CD4-positive, alpha-beta T cell treated with Interleukin-15 for 1 hour (primary cell): Measurements from ENCODE around the gene EPS15.
"Not testable (repeated sequence)": the region's sequence is repeated elsewhere in the genome, so short reads cannot be mapped to it uniquely, and the experiment has no call there.

ENCODE experiments used
- DNase-seq: peaks from one replicate; pipeline ENCODE4 v3.0.0-alpha.2; 2020

EPS15 gene

DNA sequence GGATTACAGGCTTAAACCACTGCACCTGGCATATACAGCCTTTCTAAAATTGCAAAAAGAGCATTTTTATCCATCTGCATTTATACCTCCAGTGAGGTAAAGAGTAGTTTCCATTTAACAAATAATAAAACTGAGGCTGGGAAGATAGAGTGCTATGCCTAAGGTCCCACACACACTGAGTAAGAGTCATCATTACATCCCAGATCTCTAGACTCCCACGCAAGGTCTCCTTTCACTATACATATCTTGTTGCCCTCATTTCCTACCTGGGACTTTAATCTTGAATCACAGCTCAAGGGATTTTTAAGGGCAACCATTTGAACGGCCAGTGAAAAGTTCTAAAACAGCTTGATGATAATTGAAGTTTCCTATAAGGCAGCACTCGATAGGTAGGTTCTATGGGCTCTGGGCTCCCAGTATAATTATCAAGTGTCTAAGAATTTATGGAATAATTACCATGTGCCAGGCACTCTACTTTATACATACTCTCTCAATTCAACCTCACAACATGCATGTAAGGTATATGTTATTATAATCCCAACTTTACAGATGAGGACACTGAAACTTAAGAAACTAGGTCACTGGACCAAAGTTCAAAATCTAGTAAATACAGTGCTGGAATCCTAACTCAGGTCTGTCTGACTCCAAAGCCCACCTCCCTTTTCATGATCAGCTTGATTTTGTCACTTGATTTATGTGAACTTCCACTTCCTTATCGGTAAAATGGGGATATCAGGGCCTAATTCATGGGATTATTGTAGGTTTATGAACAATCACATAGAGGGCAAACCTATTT is 23.3 kb upstream of the EPS15 start:
- no peak for DNase-seq

DNA sequence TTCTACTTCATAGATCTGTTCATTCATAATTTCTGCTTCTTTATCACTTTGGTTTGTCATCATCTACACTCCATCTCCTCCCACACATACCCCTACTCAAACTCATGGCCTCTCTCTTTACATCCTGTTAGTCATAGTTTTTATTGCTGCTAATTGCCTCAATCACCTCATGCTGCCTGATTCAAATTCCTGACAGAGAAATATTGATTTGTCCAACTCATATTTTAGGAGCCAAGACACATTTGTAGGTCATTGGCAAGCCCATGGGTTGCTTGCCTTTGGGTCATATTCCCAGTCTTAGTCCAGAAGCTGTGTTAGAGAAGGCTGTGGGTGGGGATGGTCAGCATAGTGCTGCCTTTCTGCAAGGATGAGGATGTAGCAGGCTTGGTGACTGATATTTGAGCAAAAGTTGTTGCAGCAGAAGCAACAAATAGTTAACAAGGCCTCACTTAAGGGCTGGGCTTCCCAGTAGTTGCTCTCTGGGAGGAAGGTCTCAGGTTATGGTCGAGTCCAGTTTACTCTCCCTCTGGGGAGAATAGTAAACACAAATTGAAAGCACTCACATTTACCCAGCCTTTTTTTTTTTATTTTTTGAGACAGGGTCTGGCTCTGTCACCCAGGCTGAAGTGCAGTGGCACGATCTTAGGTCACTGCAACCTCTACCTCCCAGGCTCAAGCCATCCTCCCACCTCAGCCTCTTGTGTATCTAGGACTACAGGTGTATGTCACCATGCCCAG is 22.4 kb upstream of the EPS15 start:
- no peak for DNase-seq

DNA sequence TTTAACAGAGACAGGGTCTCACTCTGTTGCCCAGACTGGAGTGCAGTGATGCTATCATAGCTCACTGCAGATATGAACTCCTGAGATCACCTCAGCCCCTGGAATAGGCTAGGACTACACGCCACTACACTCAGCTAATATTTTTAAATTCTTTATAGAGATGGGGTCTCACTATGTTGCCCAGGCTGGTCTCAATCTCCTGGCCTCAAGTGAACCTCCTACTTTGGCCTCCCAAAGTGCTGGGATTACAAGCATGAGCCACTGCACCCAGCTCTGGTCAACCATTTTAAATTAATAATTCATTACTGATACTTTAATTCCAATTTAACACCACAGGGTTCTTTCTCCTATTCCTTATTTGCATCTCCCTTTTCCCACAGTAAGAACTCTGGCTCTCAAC is 18.5 kb upstream of the EPS15 start:
- DNase-seq = no peak

DNA sequence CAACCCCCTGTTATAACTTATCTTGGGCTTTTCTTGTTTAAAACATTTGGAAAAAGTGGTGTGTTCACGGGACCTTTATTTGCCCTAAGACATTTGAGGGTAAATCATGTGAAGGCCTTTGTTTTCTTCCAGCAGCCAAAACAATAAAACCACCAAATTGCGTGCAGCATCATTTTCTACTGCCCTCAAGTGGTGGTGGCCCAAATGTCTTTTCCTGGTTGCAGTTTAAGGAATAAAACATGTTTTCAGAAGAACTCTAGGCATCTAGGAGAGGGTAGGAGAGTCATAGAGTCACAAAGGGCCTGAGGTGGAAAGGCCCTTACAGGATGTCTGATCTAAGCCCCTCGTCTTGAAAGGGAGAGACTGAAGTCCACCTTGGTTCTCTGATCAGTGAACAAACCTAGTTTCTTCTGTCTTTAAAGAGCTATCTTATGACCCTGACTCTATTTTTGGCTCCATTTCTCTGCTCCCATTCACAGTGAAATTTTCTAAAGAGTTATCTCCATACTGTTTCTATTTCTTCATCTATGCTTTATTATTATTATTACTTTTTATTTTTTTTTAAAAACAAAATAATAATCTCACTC is 16.0 kb upstream of the EPS15 start:
- DNase-seq = peak; percentile 41

DNA sequence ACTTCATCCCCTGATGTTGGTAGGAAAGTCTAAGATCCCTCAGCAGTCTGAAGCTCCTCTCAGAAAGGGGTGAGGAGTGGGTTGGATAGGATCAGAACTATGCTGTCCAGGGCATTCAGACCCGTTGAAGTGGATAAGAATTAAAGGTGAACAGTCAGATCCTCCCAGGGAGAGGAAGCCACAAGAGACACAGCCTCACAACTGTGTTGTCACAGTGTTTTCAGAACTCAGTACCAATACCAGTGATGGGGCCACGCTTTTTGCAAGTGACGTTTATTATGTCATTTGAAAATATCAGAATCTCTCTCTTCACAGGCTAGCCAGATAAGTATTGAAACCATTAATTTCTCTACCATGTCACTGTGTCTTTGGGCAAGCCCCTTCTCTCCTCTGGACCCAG is 15.4 kb upstream of the EPS15 start:
- no peak for DNase-seq

DNA sequence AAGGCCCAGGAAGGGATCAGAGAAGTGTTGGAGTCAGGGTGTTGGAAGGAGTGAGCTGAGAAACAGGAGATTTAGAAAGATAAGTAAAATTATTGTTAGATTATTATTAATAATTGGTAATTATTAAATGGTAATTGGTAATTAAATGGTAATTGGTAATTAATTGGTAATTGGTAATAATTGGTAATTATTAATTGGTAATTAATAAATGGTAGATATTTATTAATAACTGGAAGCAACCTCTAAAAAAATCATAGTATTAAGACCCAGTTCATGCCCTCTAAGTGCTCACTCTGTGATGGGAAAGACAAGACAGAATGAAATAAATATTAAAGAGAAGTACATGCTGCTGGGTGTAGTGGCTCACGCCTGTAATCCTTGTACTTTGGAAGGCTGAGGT is 13.8 kb upstream of the EPS15 start:
- DNase-seq = no peak

DNA sequence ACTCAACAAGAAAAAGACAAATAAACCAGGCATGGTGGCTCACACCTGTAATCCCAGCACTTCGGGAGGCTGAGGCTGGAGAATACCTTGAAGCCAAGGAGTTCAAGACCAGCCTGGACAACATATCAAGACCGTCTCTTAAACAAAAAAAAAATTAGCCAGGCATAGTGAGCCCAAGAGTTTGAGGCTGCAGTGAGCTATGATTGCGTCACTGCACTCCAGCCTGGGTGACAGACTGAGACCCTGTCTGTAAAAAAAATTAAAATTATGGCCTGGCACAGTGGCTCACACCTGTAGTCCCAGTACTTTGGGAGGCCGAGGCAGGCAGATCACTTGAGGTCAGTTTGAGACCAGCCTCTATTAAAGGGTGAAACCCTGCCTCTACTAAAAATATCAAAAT is 11.4 kb upstream of the EPS15 start:
- DNase-seq = not testable (repeated sequence)

DNA sequence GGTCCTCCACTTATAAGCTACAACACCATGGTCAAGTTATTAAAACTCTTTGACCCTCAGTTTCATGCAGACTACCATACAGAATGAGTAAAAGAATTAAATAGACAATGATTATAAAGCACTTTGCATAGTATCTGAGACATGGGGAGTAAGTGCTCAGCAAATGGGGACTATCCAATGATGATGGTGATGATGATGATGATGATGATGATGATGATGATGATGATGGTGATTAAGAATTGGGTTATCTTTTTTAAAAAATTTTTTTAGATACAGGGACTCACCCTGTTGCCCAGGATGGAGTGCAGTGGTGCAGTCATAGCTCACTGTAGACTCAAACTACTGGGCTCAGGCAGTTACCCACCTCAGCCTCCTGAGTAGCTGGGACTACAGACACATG is 8.1 kb upstream of the EPS15 start:
- no peak for DNase-seq

DNA sequence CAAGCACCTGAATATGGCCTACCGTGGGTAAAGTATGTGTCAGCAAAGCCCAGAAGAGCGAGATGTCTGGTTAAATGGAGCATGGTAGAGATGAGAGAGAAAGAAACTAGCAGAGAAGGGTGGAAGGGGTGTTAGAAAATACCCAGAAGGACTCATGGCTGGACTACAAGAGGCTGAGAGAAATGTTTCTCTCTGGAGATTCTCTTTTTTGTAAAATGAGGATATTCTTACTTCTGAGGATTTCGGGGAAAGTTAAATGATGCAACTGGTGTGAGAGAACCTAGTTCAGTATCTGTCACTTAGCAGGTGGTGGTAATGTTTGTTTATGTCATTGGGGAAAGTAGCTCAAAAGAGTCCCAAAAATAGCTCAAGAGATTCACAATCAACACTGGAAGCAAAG is 7.2 kb upstream of the EPS15 start:
- DNase-seq = no peak

DNA sequence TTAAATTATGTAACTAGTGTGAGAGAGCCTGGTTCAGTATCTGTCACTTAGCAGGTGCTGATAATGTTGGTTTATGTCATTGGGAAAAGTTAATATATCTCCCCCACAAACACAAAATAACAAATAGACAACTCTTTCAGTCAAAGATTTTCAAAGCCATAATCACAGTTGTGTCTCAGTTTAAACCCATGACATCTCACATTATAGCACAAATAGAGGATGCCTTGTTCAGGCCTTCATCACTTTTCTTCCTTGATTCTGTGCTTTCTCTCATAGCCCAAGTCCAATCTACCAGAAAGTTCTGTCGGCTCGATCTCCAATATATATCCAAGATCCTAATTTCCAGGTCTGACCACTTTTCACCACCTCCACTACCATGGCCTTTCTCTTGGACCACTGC is 6.2 kb upstream of the EPS15 start:
- DNase-seq = no peak

DNA sequence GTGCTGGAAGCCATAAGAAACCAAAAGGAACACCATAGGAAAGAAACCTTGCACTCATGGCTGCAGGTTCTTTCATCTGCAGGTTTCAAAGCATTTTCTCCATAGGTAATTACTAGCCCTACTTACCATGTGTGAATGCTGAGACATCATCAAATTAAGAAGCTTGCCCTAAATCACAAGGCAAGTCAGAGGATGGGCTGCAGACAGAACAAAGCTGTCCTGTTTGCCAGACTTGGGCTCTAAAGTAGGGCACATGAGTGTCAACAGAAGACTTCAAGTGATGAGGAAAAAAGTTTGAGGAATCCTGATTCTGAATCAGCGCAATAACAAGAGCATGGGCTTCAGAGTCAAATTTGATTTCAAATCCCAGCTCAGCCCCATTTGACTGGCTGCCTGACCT is 5.8 kb upstream of the EPS15 start:
- DNase-seq = no peak

DNA sequence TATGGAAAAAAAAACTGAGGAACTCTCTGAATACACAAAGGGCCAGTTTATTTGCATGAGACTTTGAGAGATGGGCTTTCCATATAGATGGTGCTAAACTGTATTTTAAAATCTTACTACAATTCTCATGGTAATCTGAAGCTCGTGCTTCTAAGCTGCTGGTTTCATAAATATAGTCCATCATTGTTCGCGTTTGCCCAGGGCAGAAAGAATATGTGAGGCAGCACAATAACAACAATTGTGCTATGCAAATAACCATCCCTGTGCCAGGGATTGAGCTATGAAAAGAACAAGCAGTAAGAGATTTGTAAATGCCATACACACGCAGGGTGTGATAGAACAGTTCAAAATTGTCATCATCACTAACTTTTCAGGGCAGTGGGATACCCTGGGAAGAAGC is 4.9 kb upstream of the EPS15 start:
- no peak for DNase-seq

DNA sequence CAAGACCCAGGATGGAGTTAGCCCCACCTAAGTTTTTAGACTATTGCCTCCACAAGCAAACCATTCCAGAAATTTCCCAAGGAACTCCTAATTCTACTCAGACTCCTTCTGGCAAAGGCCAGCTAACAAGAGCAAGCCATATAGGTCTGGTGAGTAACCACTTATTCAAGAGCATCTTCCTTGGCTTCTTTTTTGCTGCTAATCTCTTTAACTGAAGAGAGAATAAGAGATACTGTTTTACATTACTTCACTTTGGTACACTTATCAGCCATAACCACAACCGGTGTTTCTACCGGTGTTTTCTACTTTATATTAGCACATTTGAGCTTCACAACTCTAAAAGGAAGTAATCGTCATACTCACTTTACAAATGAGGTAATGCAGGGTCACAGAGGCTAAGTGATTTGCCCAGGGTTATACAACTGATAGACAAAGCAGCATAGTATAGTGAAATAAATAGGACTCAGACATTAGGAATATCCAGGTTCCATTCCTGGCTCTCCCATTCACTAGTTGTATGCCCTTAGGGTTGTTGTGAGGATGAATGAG is 1.7 kb upstream of the EPS15 start:
- no peak for DNase-seq

DNA sequence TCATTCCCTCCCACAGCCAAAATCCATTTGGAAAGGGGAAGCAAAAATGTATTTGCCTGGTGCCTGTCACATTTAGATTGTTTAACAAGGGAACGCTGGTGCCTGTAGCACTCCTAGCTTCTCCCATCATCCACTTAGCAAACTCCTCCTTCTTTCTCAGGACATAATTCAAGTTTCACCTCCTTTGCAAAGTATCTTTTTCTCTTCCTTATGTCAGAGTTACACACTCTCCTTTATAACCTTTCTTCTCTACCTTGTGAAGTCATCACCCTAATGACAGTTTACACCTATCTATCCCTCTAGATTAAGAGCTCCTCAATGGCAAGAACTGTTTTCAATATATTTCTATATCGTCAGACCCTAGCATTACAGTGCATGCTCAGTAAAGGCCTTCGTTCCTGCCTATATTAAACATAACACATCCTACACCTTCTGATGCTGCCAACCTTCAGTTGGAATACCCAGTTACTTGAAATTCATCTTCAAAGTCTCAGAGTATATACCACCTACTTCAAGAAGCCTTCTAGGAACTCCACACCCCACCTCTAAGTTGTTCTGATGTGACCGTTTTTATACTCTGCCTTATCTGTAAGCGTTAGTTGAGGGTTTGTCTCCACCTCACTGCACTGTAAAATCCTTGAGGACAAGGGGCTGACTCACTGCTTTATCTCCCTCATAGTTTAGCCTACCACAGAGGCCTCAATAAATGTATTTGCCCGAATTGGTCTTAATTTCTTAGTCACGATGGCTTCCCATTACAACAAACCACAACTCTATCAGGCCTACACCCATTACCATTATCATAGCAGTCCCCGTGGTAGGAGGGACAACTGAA is 1.0 kb upstream of the EPS15 start:
- no peak for DNase-seq

DNA sequence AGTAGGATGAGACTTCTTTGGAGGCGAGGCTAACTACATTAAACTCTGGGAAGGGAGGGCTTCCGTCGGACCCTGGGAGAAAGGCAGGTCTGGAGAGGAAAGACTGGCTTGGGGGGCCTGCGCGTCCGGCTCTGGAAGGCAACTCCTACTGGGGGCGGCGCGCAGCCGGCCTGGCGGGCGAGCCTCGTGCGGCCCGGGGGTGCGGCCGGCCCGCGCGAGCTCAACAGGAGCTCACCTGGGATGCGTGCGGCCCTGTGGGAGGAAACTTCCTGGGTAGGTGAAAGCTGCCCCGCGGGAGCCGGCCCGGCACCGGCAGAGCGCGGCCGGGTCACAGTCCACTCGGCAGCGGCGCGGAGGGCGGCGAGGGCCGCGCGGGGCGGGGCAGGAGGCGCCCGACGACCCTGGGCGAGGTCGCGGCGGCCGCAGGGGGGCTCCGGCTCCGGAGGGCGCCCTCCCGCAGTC is 449 bp downstream of the EPS15 start:
- DNase-seq = peak; percentile 26

DNA sequence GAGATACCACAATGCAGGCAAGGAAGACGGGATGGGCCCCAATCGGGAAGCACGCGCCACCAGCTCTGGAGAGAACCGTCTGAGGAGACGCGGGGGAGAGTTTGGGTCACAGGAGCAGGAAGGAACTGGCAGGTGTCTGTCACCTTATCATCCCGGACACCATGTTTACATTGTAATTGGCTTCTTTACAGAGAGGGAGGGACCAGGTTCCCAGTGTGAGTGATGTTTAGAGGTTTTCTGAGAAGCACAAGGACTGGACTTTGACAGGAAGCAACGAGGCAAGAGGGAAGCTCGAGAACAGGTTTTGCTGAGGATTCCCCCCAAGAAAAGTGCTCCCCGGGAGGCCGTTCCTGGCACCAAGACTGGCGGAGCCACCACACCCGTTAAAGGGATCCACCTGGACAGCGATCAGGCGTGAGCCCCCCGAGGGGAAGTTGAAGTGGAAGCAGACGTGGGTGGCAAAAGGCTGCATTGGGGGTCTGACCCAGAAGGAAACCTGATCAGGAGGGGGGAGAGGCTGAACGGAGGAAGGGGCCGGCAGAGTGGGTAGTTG is 957 bp downstream of the EPS15 start:
- peak; percentile 54 for DNase-seq

DNA sequence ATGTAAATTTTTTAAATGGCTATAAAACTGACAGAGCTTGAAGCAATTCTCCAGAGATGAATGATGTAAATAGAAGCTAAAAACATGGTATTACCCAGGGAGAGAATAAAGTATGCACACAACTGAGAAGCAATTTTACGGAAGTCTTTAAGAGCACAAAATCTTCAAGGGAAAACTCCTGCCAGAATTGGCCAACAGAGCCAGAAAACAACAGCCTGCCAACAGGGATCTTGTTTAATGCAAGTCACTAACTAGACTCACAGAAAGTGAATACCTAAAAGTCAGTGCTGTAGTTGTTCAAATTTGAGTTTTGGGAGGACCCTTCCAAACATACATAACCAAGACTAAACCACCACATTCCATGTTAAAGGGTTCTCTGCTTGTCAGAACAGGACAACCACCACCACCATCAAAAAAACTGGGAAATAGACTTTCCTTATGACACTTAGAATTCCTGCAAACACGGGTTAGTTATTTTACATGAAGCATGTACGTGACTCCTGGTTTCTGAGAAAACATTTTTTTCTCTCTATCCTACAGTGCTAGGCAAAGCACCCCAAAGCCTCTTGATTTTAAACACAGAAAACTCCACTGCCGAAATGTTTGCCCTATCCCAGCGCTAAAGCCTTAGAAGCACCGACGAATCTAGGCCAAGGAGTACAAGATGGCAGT is 1.6 kb downstream of the EPS15 start:
- no peak for DNase-seq

DNA sequence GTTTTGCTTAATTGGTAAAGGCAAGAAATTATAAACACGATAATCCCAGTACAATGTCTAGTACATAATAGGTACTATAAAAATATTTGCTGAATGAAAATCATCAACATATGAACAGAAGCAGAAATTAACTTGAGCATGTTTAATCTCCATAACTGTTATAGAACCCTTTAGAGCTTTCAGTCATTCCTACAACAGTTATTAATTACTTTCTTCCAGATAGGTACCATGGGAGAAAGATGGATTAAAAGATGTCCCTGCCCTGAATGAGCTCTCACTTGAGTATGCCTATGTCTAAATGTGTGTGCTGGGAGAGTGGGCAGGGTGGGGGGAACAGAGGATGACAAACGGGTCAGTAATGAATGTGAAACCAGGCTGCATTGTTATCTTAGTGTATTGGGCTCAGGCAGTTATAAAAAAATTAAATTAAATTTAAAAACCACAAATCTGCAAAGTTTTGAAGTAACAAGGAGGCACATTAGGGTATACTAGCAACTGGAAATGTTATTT is 2.4 kb downstream of the EPS15 start:
- no peak for DNase-seq

DNA sequence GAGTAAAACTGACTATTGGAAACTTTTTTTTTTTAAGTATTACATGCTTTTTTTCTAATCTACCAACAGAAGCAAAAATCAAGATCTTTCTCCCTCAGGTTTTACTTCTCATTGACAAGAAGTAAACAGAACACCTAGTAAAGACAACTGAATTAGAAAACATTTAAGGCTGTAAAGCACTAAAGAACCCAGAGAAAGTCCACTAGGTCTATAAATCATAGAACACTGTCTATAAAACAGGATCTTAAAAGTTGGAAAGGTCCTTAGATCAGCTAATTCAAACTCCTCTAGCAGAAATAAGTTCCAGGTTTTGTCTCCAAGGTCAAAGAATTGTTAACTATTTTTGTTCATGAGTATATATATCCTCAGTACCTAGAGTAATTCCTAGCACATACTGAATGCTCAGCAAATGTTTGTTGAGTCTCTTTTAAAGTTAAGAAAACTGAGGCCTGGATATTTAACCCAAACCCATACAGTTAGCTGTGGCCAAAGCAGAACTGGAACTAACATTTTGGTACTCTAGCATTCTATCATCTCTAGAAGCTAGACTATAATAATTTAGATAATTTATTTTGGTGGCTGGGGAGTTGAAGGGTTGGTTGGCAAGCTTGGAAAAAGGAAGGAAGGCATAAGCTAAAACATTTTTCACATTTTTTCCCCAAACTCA is 3.0 kb downstream of the EPS15 start:
- no peak for DNase-seq

DNA sequence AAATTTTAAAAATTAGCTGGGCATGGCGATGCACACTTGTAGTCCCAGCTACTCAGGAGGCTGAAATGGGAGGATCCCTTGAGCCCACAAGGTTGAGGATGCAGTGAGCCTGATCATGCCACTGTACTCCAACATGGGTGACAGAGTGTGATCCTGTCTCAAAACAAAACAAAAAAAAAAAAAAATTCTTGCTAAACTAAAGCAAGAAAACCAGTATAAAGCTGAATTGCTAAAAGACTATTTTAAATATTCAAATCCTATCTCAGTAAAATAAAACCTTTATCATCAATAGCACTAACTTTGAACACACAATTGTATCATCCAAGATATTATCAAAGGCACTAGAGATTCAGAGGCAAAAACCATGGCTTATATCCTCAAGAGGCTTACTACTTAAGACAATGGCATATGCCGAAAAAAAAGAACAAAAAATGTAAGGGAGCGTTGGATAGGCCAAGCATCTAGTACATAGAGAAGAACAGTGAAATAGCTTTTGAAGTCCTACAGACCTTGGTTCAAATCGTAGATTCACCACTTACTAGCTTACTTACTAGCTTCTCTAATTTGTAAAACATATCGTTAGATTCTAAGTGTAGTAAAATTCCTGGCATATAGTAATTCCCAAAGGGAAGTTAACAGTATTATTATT is 3.6 kb downstream of the EPS15 start:
- no peak for DNase-seq

DNA sequence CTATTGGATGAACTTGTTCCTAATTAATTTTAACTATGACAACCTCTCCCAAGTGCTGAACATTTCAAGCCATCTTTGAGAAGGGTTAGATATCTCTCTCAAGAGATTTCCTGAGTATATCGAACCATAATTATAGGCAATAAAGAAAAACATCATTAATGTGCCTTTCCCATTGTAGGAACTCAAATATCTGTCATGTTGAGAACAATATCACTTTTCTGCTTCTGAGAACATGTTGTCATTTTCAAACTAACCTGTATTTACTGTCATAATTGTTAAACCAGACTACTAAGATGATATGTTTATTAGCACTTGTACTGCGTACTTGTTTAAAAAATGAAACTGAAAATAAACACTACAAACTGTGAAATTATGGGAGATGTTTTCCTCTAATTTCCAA is 4.3 kb downstream of the EPS15 start:
- DNase-seq = no peak
